CD4-positive, alpha-beta memory T cell (primary cell): ENCODE results near the gene DEAF1. TPM values are rescaled to one million over a fixed set of nuclear protein-coding genes. Genes with fewer than 3 reads are reported as not detected.
"Not testable (repeated sequence)": the region's sequence is repeated elsewhere in the genome, so short reads cannot be mapped to it uniquely, and the experiment has no call there.

Source experiments
- CTCF ChIA-PET: fragments of 350-600 bp; sonication (Branson Sonifier 250); formaldehyde crosslinking; loops from one replicate; lab custom pipeline; 2021; ENCODE audit warnings: inconsistent platforms; ENCODE audit not compliant: partially characterized antibody; lab: Charles Lee
- POLR2A ChIA-PET: fragments of 350-600 bp; sonication (Branson Sonifier 250); formaldehyde crosslinking; loops from one replicate; lab custom pipeline; 2021; ENCODE audit not compliant: partially characterized antibody; lab: Charles Lee
- DNase-seq, 5 donors: peaks; one replicate each; pipeline versions ENCODE4 v3.0.0 to v3.0.0-alpha.2; 2020 to 2022; ENCODE audit warnings: mixed read lengths in 1 of 5
- H3K27ac ChIP-seq: one replicate; pipeline ENCODE4 v1.7.0; 2013; ENCODE audit warnings: low read depth, low read length
- H3K27me3 ChIP-seq: 2 replicates; pipeline ENCODE4 v1.7.0; 2013; ENCODE audit warnings: mild to moderate bottlenecking, low read length, moderate library complexity; ENCODE audit not compliant: insufficient read depth
- H3K36me3 ChIP-seq: 2 replicates; pipeline ENCODE4 v1.7.0; 2013; ENCODE audit warnings: mild to moderate bottlenecking, low read length, moderate library complexity; ENCODE audit not compliant: insufficient read depth
- H3K4me1 ChIP-seq: 2 replicates; pipeline ENCODE4 v1.7.0; 2013; ENCODE audit warnings: mild to moderate bottlenecking, low read length, moderate library complexity; ENCODE audit not compliant: insufficient read depth
- H3K4me3 ChIP-seq, 2 donors: one replicate each; pipeline ENCODE4 v1.7.0; 2013; ENCODE audit warnings: low read length in 2 of 2, mild to moderate bottlenecking in 1 of 2
- H3K9me3 ChIP-seq, 2 donors: one replicate each; pipeline ENCODE4 v1.7.0; 2013; ENCODE audit warnings: low read length in 2 of 2, control low read depth in 1 of 2; ENCODE audit not compliant: control insufficient read depth in 1 of 2
- H3K27ac Mint-ChIP-seq, 7 donors: one replicate each; pipeline ENCODE4 v1.8.0; 2020 to 2021; ENCODE audit warnings: mixed read lengths in 7 of 7, mild to moderate bottlenecking in 6 of 7, inconsistent platforms in 3 of 7, moderate library complexity in 3 of 7
- H3K27me3 Mint-ChIP-seq, 2 donors: one replicate each; pipeline ENCODE4 v1.8.0; 2020 to 2021; ENCODE audit warnings: mixed read lengths in 2 of 2
- H3K36me3 Mint-ChIP-seq, 2 donors: one replicate each; pipeline ENCODE4 v1.8.0; 2020 to 2021; ENCODE audit warnings: mixed read lengths in 2 of 2, inconsistent platforms in 1 of 2, mild to moderate bottlenecking in 1 of 2
- H3K4me1 Mint-ChIP-seq, 4 donors: one replicate each; pipeline ENCODE4 v1.8.0; 2020 to 2021; ENCODE audit warnings: mixed read lengths in 4 of 4, mild to moderate bottlenecking in 1 of 4
- H3K4me3 Mint-ChIP-seq, 8 donors: one replicate each; pipeline ENCODE4 v1.8.0; 2020 to 2021; ENCODE audit warnings: mixed read lengths in 8 of 8, mild to moderate bottlenecking in 7 of 8, moderate library complexity in 6 of 8, inconsistent platforms in 3 of 8
- H3K9me3 Mint-ChIP-seq, 8 donors: one replicate each; pipeline ENCODE4 v1.8.0; 2020 to 2021; ENCODE audit warnings: mixed read lengths in 8 of 8, mild to moderate bottlenecking in 5 of 8, inconsistent platforms in 3 of 8, moderate library complexity in 1 of 8
- intact Hi-C: fragments of 100-400 bp; cut with micrococcal nuclease; formaldehyde crosslinking; loops from one replicate; pipeline ENCODE4 v1.15.1; 2023
- polyA plus RNA-seq, 2 donors: library from polyadenylated mRNA; unstranded; fragments of 300-500 nt; fragmentation: Illumina TruSeq; gene quantifications; one replicate each; pipeline ENCODE4 v1.2.3, GENCODE V29; 2021
- total RNA-seq, 2 experiments: library from RNA; stranded (reverse); gene quantifications; one replicate each; pipeline ENCODE4 v1.2.3, GENCODE V29; 2021

The DEAF1 gene
- total and polyA plus RNA-seq, 4 experiments from 2014 or later: 34.5 to 50.8 (median 42.8) TPM

GRCh38 chr11:659532-660085 lies 35.4 kb downstream of the DEAF1 start:
- intact Hi-C loops: no loop called here
- CTCF ChIA-PET: interaction anchor here (1.5 to 3.1 kb wide), 3 partner anchors 13 to 88 kb away, joined by 3 to 28 read pairs (median 3); partner anchors contain the start of gene TALDO1
- Histone ChIP-seq H3K27me3 (no peaks in the 10 kb centered on the region), H3K9me3 (no peaks in the 10 kb centered on the region), H3K4me1 (no peaks in the 10 kb centered on the region), H3K27ac (no peak overlapping the region), H3K36me3 (peaks cover 10% of the 10 kb centered on the region), H3K4me3 (no peak overlapping the region)
- Mint-ChIP-seq H3K27me3 (no peaks in the 10 kb centered on the region), H3K9me3 (no peaks in the 10 kb centered on the region), H3K36me3 (peaks cover 0 to 18% of the 10 kb centered on the region in 2 donors), H3K4me1 (peaks cover 0 to 3% (median under 1%) of the 10 kb centered on the region in 4 donors), H3K4me3 (no peak overlapping the region), H3K27ac (peak overlapping the region in 1 of 7 donors; percentile 31)
- POLR2A ChIA-PET: no interaction called here
- DNase-seq: no peak

GRCh38 chr11:657691-658126 lies 37.3 kb downstream of the DEAF1 start:
- ChIA-PET CTCF (no interaction called here), POLR2A (no interaction called here)
- no peaks in the 10 kb centered on the region for H3K9me3 Mint-ChIP-seq
- Histone ChIP-seq H3K9me3 (no peaks in the 10 kb centered on the region), H3K27ac (no peak overlapping the region), H3K27me3 (no peaks in the 10 kb centered on the region), H3K36me3 (peaks cover 4% of the 10 kb centered on the region), H3K4me3 (no peak overlapping the region), H3K4me1 (no peaks in the 10 kb centered on the region)
- intact Hi-C loops: no loop called here
- peaks cover 0 to 2% (median under 1%) of the 10 kb centered on the region in 4 donors for H3K4me1 Mint-ChIP-seq
- H3K4me3 Mint-ChIP-seq: no peak overlapping the region
- no peaks in the 10 kb centered on the region for H3K27me3 Mint-ChIP-seq
- DNase-seq: no peak
- peaks cover 6 to 17% of the 10 kb centered on the region in 2 donors for H3K36me3 Mint-ChIP-seq
- no peak overlapping the region for H3K27ac Mint-ChIP-seq

GRCh38 chr11:656866-657265 lies 38.2 kb downstream of the DEAF1 start:
- Mint-ChIP-seq H3K9me3 (no peaks in the 10 kb centered on the region), H3K4me1 (peaks cover 0 to 1% (median 0%) of the 10 kb centered on the region in 4 donors), H3K4me3 (no peak overlapping the region), H3K27ac (no peak overlapping the region), H3K36me3 (peaks cover 10 to 15% of the 10 kb centered on the region in 2 donors), H3K27me3 (no peaks in the 10 kb centered on the region)
- DNase-seq: no peak
- ChIA-PET CTCF (interaction anchor here (1.3 to 1.9 kb wide), 2 partner anchors 9 to 15 kb away, joined by 3 to 8 read pairs; no protein-coding TSS in a partner anchor), POLR2A (no interaction called here)
- no peaks in the 10 kb centered on the region for H3K4me1 ChIP-seq
- no peak overlapping the region for H3K4me3 ChIP-seq
- H3K27ac ChIP-seq: no peak overlapping the region
- H3K9me3 ChIP-seq: no peaks in the 10 kb centered on the region
- intact Hi-C loops: no loop called here
- H3K27me3 ChIP-seq: no peaks in the 10 kb centered on the region
- peaks cover 4% of the 10 kb centered on the region for H3K36me3 ChIP-seq

- peaks cover 13 to 16% of the 10 kb centered on the region in 2 donors for H3K36me3 Mint-ChIP-seq
- peaks cover 0 to 1% (median 0%) of the 10 kb centered on the region in 4 donors for H3K4me1 Mint-ChIP-seq
- H3K27ac Mint-ChIP-seq: no peak overlapping the region
- ChIA-PET CTCF (interaction anchor here (1.3 to 1.9 kb wide), 2 partner anchors 10 to 15 kb away, joined by 3 to 8 read pairs; no protein-coding TSS in a partner anchor), POLR2A (interaction anchor here (0.7 kb wide), 1 partner anchor 72 kb away, joined by 3 read pairs; no protein-coding TSS in a partner anchor)
- Histone ChIP-seq H3K36me3 (peaks cover 4% of the 10 kb centered on the region), H3K4me3 (no peak overlapping the region), H3K27me3 (no peaks in the 10 kb centered on the region), H3K4me1 (no peaks in the 10 kb centered on the region), H3K27ac (no peak overlapping the region), H3K9me3 (no peaks in the 10 kb centered on the region)
- intact Hi-C loops: no loop called here
- H3K4me3 Mint-ChIP-seq: no peak overlapping the region
- H3K27me3 Mint-ChIP-seq: no peaks in the 10 kb centered on the region
- DNase-seq: no peak
- no peaks in the 10 kb centered on the region for H3K9me3 Mint-ChIP-seq
Observed at GRCh38 chr11:656426-656825, 38.6 kb downstream of the DEAF1 start.

GRCh38 chr11:655036-655726 lies 39.8 kb downstream of the DEAF1 start:
- Histone ChIP-seq H3K27me3 (no peaks in the 10 kb centered on the region), H3K4me1 (no peaks in the 10 kb centered on the region), H3K4me3 (no peak overlapping the region), H3K27ac (no peak overlapping the region), H3K9me3 (no peaks in the 10 kb centered on the region), H3K36me3 (no peaks in the 10 kb centered on the region)
- H3K4me3 Mint-ChIP-seq: no peak overlapping the region
- H3K9me3 Mint-ChIP-seq: no peaks in the 10 kb centered on the region
- ChIA-PET POLR2A (interaction anchor here (1.3 kb wide), 1 partner anchor 92 kb away, joined by 4 read pairs; the partner anchor contains the start of gene TALDO1), CTCF (interaction anchor here (1.9 kb wide), 1 partner anchor 11 kb away, joined by 8 read pairs; no protein-coding TSS in a partner anchor)
- intact Hi-C loops: no loop called here
- H3K27me3 Mint-ChIP-seq: no peaks in the 10 kb centered on the region
- H3K27ac Mint-ChIP-seq: no peak overlapping the region
- H3K4me1 Mint-ChIP-seq: peaks cover 0 to 3% (median 0%) of the 10 kb centered on the region in 4 donors
- DNase-seq: no peak
- peaks cover 15 to 17% of the 10 kb centered on the region in 2 donors for H3K36me3 Mint-ChIP-seq

- H3K9me3 Mint-ChIP-seq, H3K4me3 Mint-ChIP-seq, POLR2A ChIA-PET, H3K36me3 ChIP-seq, H3K27ac ChIP-seq, H3K9me3 ChIP-seq, intact Hi-C loops, H3K27ac Mint-ChIP-seq, H3K4me1 ChIP-seq, H3K4me3 ChIP-seq, DNase-seq, CTCF ChIA-PET, H3K27me3 Mint-ChIP-seq, H3K27me3 ChIP-seq, H3K4me1 Mint-ChIP-seq: not testable (repeated sequence)
- peaks cover 12 to 15% of the 10 kb centered on the region in 2 donors for H3K36me3 Mint-ChIP-seq
Observed at GRCh38 chr11:654444-654843, 40.6 kb downstream of the DEAF1 start.

GRCh38 chr11:653837-654236 lies 41.2 kb downstream of the DEAF1 start:
- Mint-ChIP-seq H3K27me3 (no peaks in the 10 kb centered on the region), H3K4me3 (no peak overlapping the region), H3K4me1 (peaks cover 0 to 1% (median 0%) of the 10 kb centered on the region in 4 donors), H3K9me3 (no peaks in the 10 kb centered on the region), H3K27ac (no peak overlapping the region), H3K36me3 (peaks cover 10 to 15% of the 10 kb centered on the region in 2 donors)
- Histone ChIP-seq H3K4me1 (no peaks in the 10 kb centered on the region), H3K36me3 (no peaks in the 10 kb centered on the region), H3K9me3 (no peaks in the 10 kb centered on the region), H3K27ac (no peak overlapping the region), H3K27me3 (no peaks in the 10 kb centered on the region), H3K4me3 (no peak overlapping the region)
- ChIA-PET CTCF (no interaction called here), POLR2A (no interaction called here)
- intact Hi-C loops: no loop called here
- no peak for DNase-seq
